Measurements from ENCODE around the gene NUCKS1.

- TF ChIP-seq, protein P1, sequence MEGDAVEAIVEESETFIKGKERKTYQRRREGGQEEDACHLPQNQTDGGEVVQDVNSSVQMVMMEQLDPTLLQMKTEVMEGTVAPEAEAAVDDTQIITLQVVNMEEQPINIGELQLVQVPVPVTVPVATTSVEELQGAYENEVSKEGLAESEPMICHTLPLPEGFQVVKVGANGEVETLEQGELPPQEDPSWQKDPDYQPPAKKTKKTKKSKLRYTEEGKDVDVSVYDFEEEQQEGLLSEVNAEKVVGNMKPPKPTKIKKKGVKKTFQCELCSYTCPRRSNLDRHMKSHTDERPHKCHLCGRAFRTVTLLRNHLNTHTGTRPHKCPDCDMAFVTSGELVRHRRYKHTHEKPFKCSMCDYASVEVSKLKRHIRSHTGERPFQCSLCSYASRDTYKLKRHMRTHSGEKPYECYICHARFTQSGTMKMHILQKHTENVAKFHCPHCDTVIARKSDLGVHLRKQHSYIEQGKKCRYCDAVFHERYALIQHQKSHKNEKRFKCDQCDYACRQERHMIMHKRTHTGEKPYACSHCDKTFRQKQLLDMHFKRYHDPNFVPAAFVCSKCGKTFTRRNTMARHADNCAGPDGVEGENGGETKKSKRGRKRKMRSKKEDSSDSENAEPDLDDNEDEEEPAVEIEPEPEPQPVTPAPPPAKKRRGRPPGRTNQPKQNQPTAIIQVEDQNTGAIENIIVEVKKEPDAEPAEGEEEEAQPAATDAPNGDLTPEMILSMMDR (IDR thresholded peaks at IDR 0.05; ENCODE audit: insufficient read depth, low read length, poor library complexity, severe bottlenecking): no peak
- TF ChIP-seq EZH2phosphoT487 (conservative IDR thresholded peaks at IDR 0.05; ENCODE audit: low read length): no peak
Observed at GRCh38 chr1:205764578-205764977, 14.6 kb upstream of the NUCKS1 start.
